Lung (tissue), 12 donors: ENCODE data around the gene PARD6G. TPM values are rescaled to one million over a fixed set of nuclear protein-coding genes. Genes with fewer than 3 reads are reported as not detected.

Experiments used
- ATAC-seq: fragments of 200-7000 bp; cut with Tn5 transposase; one replicate; pipeline ENCODE4 v1.9.1; 2020; ENCODE audit warnings: moderate number of reproducible peaks; ENCODE audit not compliant: insufficient read depth, low FRiP score
- DNase-seq, 3 donors: peaks; one replicate each; pipeline ENCODE4 v3.0.0-alpha.2; 2013 to 2017
- H3K27ac ChIP-seq, 2 donors: one replicate each; pipeline ENCODE4 v1.5.1; 2013; ENCODE audit warnings: mild to moderate bottlenecking in 2 of 2, moderate library complexity in 2 of 2, control low read depth in 1 of 2, inconsistent platforms in 1 of 2, low read depth in 1 of 2, low read length in 1 of 2
- H3K27me3 ChIP-seq, 3 donors: one replicate each; pipeline ENCODE4 v1.5.1; 2013; ENCODE audit warnings: low read length in 2 of 3; ENCODE audit not compliant: control insufficient read depth in 3 of 3, insufficient read depth in 3 of 3
- H3K36me3 ChIP-seq, 4 donors: one replicate each; pipeline ENCODE4 v1.5.1; 2013; ENCODE audit warnings: low read length in 4 of 4, mild to moderate bottlenecking in 1 of 4, moderate library complexity in 1 of 4; ENCODE audit not compliant: control insufficient read depth in 4 of 4, insufficient read depth in 4 of 4
- H3K4me1 ChIP-seq, 5 donors: one replicate each; pipeline ENCODE4 v1.5.1; 2013; ENCODE audit warnings: low read length in 5 of 5, mild to moderate bottlenecking in 2 of 5, moderate library complexity in 1 of 5; ENCODE audit not compliant: control insufficient read depth in 5 of 5, insufficient read depth in 5 of 5
- H3K4me3 ChIP-seq: one replicate; pipeline ENCODE4 v1.5.1; 2013; ENCODE audit warnings: mild to moderate bottlenecking, control low read depth, moderate library complexity
- H3K9ac ChIP-seq, 2 donors: one replicate each; pipeline ENCODE4 v1.5.1; 2013; ENCODE audit warnings: low read length in 2 of 2, control low read depth in 1 of 2; ENCODE audit not compliant: insufficient read depth in 1 of 2
- H3K9me3 ChIP-seq, 4 donors: one replicate each; pipeline ENCODE4 v1.5.1; 2013; ENCODE audit warnings: low read length in 3 of 4, mild to moderate bottlenecking in 1 of 4, moderate library complexity in 1 of 4; ENCODE audit not compliant: control insufficient read depth in 4 of 4, insufficient read depth in 3 of 4
- CTCF ChIP-seq: IDR thresholded peaks from 2 replicates; pipeline ENCODE4 v1.5.1; 2012; ENCODE audit warnings: mild to moderate bottlenecking; ENCODE audit errors: control extremely low read depth, extremely low read depth
- WGBS, 2 donors: extraction: QIAGEN DNeasy Blood & Tissue Kit; methylation state at CpG; one replicate each; pipeline ENCODE4 v1.1.7; 2013; 5-methylcytosine and 5-hydroxymethylcytosine counted together
- polyA plus RNA-seq, 2 donors: library from polyadenylated mRNA; stranded (reverse); fragments of 200-250 nt; gene quantifications; one replicate each; pipeline ENCODE4 v1.2.1, GENCODE V29; 2013
- total RNA-seq, 2 donors: library from RNA; depleted of rRNA in 1 of 2; stranded (reverse); fragments of >200 nt in 1 of 2; gene quantifications; one replicate each; pipeline ENCODE4 v1.2.1, GENCODE V29; 2014 to 2021
- donor health status: control.
- donor health status: control.
- donor health status: Bipolar disorder and iron deficiency.
- donor health status: healthy.
- donor health status: DM: yes; HTN: yes; CAD: no.

Gene PARD6G
- total and polyA plus RNA-seq, 4 donors = 1.8 to 9.8 (median 3.1) TPM

- Histone ChIP-seq H3K4me1 (peaks cover 0 to 19% (median 0%) of the 10 kb centered on the region in 5 donors), H3K27me3 (no peaks in the 10 kb centered on the region), H3K9me3 (peaks cover 0 to 1% (median 0%) of the 10 kb centered on the region in 4 donors), H3K4me3 (peak overlapping the region; percentile 53), H3K27ac (peak overlapping the region in 1 of 2 donors; percentile 68), H3K9ac (peak overlapping the region; percentile 3 to 78), H3K36me3 (no peaks in the 10 kb centered on the region)
- no peak for TF ChIP-seq CTCF
- WGBS, 2 donors = 49 to 58% methylated on average over 34 of the region's 34 CpGs
- ATAC-seq (no peak), DNase-seq (peak in 1 of 3 donors; percentile 30)
Observed at GRCh38 chr18:80148326-80149199, 98.8 kb downstream of the PARD6G start.

- WGBS, 2 donors = 22 to 31% methylated on average over 51 to 52 of the region's 52 CpGs
- H3K4me1 ChIP-seq = peaks cover 0 to 26% (median 0%) of the 10 kb centered on the region in 5 donors
Observed at GRCh38 chr18:80147418-80148325, 99.6 kb downstream of the PARD6G start.

GRCh38 chr18:80147037-80147417, 100.3 kb downstream of the PARD6G start:
- no peaks in the 10 kb centered on the region for H3K27me3 ChIP-seq
- H3K27ac ChIP-seq = no peak overlapping the region
- peaks cover 0 to 26% (median 0%) of the 10 kb centered on the region in 5 donors for H3K4me1 ChIP-seq
- DNase-seq = no peak
- peak overlapping the region; percentile 3 to 26 for H3K9ac ChIP-seq
- no peaks in the 10 kb centered on the region for H3K36me3 ChIP-seq
- H3K9me3 ChIP-seq = peaks cover 0 to 1% (median 0%) of the 10 kb centered on the region in 4 donors
- no peak for TF ChIP-seq CTCF
- 26 to 31% methylated on average over 12 of the region's 12 CpGs for WGBS, 2 donors
- no peak overlapping the region for H3K4me3 ChIP-seq
- ATAC-seq = no peak

More at GRCh38 chr18:80147418-80148325, 99.6 kb downstream of the PARD6G start:
- Histone ChIP-seq H3K9me3 (peaks cover 0 to 1% (median 0%) of the 10 kb centered on the region in 4 donors), H3K27me3 (no peaks in the 10 kb centered on the region), H3K27ac (peak overlapping the region in 1 of 2 donors; percentile 68), H3K9ac (peak overlapping the region; percentile 3 to 78), H3K36me3 (no peaks in the 10 kb centered on the region), H3K4me3 (peak overlapping the region; percentile 53)
- ATAC-seq (peak; percentile 86), DNase-seq (peak; percentile 87 to 92 (median 89))
- TF ChIP-seq CTCF = no peak
